Tibial artery (tissue), 4 donors: ENCODE data around the gene IL17REL.

ENCODE experiments used
- DNase-seq, 2 donors: peaks; one replicate each; pipeline ENCODE4 v3.0.0-alpha.2; 2019
- H3K27ac ChIP-seq, 2 donors: fragments of 200-600 bp; sonication (generic) in 1 of 2; 1 replicate in 1 of 2; 2 replicates in 1 of 2; pipeline ENCODE4 v1.5.1; 2018 to 2019; ENCODE audit warnings: mild to moderate bottlenecking in 1 of 2
- H3K27me3 ChIP-seq, 2 donors: fragments of 200-600 bp; sonication (generic) in 1 of 2; one replicate each; pipeline versions ENCODE4 v1.5.1 to v1.6.0; 2016 to 2019
- H3K36me3 ChIP-seq, 3 donors: fragments of 200-600 bp; sonication (generic) in 2 of 3; one replicate each; pipeline ENCODE4 v1.5.1; 2016 to 2019; ENCODE audit warnings: mild to moderate bottlenecking in 2 of 3
- H3K4me1 ChIP-seq, 4 donors: fragments of 200-600 bp; sonication (generic) in 2 of 4; 1 replicate in 3 of 4; 2 replicates in 1 of 4; pipeline ENCODE4 v1.5.1; 2016 to 2019
- H3K4me3 ChIP-seq, 2 donors: fragments of 200-600 bp; sonication (generic) in 1 of 2; 1 replicate in 1 of 2; 2 replicates in 1 of 2; pipeline ENCODE4 v1.5.1; 2018 to 2019; ENCODE audit warnings: mild to moderate bottlenecking in 2 of 2
- H3K9me3 ChIP-seq, 3 donors: fragments of 200-600 bp; sonication (generic) in 1 of 3; one replicate each; pipeline ENCODE4 v1.5.1; 2016 to 2019
- intact Hi-C: fragments of 100-400 bp; cut with DNase I; formaldehyde crosslinking; loops from one replicate; pipeline ENCODE4 v1.15.0; 2023; ENCODE audit warnings: low total_unique reads
- TF ChIP-seq, protein P1 (sequence below), 2 experiments: fragments of 200-600 bp in 1 of 2; fragments of 450-650 bp in 1 of 2; IDR thresholded peaks; one replicate each; pipeline ENCODE4 v1.5.1; 2017 to 2019; ENCODE audit warnings: antibody characterized with exemption in 2 of 2, mild to moderate bottlenecking in 1 of 2, moderate library complexity in 1 of 2

Gene IL17REL

DNA sequence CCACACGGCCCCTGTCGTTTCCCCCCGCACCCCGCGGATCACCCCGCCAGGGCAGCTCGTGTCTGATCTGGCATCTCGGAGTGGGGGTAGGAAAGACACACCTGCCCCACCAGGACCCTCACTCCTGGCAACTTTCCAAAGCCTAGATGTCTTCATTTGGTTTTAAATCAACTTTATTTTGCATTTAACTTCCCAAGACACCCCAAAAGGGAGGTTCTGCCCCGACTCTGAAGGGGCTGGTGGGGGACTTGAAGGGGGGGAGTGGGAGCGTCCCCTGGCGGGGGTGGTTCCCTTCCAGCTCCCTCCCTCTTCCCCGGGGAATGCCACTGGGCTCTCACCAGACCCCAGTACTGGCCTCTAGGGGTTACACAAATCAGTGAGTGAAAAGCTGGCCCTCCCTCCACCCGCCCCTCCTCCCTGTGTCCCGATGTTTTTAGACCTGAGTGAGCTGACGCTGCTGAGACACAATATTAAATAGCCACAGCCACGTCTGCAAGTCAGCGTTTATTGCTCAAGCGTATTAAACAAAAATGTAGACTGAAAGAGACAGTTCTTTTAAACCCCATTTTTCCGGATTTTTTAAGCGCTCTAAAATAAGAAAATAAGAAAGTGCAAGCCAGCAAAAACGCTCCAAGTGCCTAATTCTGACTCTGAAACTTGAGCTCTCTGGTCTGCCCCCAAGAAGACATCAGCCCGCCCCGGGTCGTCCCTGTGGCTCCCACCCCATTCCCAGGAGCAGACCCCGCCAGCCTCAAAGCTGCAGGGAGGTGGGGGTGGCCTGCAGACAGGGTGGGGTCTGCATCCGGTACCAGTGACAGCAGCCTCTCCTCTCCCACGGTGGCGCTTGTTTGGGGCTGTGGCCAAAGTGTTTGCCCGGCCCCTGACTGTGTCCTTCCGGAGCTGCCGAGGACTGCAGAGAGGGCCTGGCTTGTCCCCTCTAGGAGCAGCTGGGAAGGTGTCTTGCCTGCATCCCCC, 46.6 kb upstream of the IL17REL start:
- Histone ChIP-seq H3K9me3 (peaks cover 0 to under 1% (median under 1%) of the 10 kb centered on the region in 3 donors), H3K27ac (no peak overlapping the region), H3K36me3 (no peaks in the 10 kb centered on the region), H3K4me1 (peaks cover 0 to 16% (median 11%) of the 10 kb centered on the region in 4 donors), H3K4me3 (no peak overlapping the region), H3K27me3 (peaks cover 0 to 70% of the 10 kb centered on the region in 2 donors)
- TF ChIP-seq, protein P1, sequence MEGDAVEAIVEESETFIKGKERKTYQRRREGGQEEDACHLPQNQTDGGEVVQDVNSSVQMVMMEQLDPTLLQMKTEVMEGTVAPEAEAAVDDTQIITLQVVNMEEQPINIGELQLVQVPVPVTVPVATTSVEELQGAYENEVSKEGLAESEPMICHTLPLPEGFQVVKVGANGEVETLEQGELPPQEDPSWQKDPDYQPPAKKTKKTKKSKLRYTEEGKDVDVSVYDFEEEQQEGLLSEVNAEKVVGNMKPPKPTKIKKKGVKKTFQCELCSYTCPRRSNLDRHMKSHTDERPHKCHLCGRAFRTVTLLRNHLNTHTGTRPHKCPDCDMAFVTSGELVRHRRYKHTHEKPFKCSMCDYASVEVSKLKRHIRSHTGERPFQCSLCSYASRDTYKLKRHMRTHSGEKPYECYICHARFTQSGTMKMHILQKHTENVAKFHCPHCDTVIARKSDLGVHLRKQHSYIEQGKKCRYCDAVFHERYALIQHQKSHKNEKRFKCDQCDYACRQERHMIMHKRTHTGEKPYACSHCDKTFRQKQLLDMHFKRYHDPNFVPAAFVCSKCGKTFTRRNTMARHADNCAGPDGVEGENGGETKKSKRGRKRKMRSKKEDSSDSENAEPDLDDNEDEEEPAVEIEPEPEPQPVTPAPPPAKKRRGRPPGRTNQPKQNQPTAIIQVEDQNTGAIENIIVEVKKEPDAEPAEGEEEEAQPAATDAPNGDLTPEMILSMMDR (IDR thresholded peaks at IDR 0.05): no peak
- intact Hi-C loops: no loop called here
- no peak for DNase-seq

DNA sequence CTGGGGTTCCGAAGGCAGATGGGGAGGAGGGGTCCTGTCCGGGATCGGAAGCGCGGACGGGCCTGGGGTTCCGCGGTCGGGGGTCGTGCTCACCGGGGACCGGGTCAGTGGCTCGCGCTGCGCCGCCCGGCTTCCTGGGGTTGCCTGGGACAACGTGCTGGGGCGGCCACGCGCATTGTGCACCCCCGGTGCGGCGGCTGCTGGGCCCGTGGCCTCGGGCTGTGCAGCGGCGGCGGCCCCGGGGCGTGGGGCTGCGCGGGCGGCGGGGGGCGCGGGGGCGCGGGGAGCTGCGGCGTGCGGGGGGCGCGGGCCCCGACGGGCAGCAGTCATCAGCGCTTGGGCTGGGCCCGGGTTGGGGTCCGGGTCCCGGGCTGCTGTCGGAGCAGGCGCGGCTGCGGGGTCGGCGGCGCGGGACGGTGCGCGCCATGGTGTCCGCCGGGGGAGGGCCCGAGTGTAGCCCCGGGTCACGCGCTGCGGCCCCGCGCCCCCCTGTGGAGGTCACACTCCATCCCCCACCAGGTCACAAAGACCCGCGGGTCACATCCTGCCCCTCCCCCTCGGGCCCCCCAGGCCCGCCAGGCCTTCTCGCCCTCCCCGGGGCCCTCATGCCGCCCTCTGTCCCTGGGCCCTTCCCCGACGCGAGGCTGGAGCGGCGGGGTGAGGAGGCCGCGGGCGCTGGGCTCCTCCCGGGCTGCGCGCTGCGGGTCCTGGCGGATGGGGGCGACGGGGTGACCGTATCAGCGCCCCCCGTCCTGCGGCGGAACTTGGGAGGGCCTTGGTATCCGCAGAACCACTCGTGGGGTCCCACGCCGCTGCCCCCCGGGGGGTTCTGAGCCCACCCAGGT, 45.7 kb upstream of the IL17REL start, which contains the start of gene TTLL8:
Gene TTLL8, minus strand, starts transcription at position 238 of the 845 bp plus-strand sequence.
- peaks cover 1 to 10% (median 8%) of the 10 kb centered on the region in 3 donors for H3K9me3 ChIP-seq
- TF ChIP-seq, protein P1 (IDR thresholded peaks at IDR 0.05): no peak
- peaks cover 0 to 16% (median 11%) of the 10 kb centered on the region in 4 donors for H3K4me1 ChIP-seq
- intact Hi-C loops: no loop called here
- H3K27me3 ChIP-seq: peaks cover 0 to 60% of the 10 kb centered on the region in 2 donors
- no peak within 1 kb of the TSS for H3K27ac ChIP-seq
- no peak within 1 kb of the TSS for H3K4me3 ChIP-seq
- no peak for DNase-seq
- H3K36me3 ChIP-seq: no peaks in the 10 kb centered on the region

DNA sequence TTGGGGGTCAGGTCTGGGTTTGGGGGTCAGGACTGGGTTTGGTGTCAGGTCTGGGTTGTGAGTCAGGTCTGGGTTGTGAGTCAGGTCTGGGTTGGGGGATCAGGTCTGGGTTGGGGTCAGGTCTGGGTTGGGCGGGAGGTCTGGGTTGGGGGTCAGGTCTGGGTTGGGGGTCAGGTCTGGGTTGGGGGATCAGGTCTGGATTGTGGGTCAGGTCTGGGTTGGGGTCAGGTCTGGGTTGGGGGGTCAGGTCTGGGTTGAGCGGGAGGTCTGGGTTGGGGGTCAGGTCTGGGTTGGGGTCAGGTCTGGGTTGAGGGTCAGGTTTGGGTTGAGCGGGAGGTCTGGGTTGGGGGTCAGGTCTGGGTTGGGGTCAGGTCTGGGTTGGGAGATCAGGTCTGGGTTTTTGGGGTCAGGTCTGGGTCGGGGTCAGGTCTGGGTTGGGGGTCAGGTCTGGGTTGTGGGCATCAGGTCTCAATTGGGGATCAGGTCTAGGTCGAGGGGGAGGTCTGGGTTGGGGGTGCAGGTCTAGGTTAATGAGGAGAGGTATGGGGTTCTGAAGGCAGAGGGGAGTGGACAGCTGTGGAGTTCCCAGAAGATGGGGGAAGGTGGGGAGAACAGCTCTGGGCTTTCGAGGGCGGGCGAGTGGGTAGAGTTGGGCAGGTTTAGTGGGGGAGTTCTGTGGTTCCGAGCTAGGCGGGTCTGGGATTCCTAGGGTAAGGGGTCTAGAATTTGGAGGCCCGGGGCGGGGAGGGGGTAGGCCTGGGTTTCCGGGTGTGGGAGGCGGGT, 44.9 kb upstream of the IL17REL start:
- H3K4me1 ChIP-seq: peaks cover 0 to 16% (median 11%) of the 10 kb centered on the region in 4 donors
- peaks cover 3 to 16% (median 8%) of the 10 kb centered on the region in 3 donors for H3K9me3 ChIP-seq
- intact Hi-C loops: no loop called here

DNA sequence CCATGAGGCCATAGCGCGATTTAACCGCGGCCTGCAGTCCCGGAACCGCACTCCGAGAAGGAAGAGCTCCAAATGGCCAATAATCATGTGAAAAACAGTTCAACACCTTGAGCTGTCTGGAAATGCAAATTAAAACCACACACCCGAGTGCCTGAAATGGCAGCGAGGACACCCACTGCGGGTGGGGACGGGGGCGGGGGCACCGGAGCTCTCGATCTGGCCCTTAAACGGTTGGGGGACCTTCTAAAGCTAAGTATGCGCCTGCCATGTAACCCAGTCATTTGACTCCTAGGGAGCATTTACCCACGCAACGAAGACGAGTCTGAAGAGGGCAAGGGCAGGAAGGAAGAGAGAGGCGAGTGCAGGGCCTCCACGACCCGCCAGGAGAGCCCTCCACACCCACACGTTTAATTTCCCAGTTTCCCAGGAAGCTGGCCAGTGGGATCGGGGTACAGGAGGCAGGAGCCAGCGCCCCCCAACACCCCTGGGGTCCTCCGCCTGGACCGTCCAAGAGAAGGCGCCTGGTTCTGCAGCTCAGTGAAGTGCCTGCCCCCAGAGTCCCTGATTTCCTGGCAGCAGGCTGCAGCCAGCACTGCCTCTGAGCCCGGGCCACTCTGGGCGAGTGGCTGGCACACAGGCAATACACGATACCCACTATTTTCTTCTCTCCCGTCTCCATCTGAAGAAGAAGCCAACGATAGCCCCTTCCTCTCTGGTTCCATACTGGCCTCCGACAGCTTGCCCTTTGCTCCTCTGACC, 43.8 kb upstream of the IL17REL start:
- H3K27ac ChIP-seq: no peak overlapping the region
- H3K4me3 ChIP-seq: no peak overlapping the region
- H3K27me3 ChIP-seq: peaks cover 0 to 44% of the 10 kb centered on the region in 2 donors
- intact Hi-C loops: no loop called here
- H3K9me3 ChIP-seq: peaks cover 3 to 16% (median 8%) of the 10 kb centered on the region in 3 donors
- TF ChIP-seq, protein P1 (IDR thresholded peaks at IDR 0.05): no peak
- H3K4me1 ChIP-seq: peaks cover 0 to 16% (median 11%) of the 10 kb centered on the region in 4 donors
- no peak for DNase-seq
- H3K36me3 ChIP-seq: no peaks in the 10 kb centered on the region

More for the DNA sequence above, 44.9 kb upstream of the IL17REL start:
- TF ChIP-seq, protein P1 (IDR thresholded peaks at IDR 0.05): no peak
- H3K36me3 ChIP-seq: no peaks in the 10 kb centered on the region
- no peak for DNase-seq
- no peak overlapping the region for H3K4me3 ChIP-seq
- H3K27ac ChIP-seq: no peak overlapping the region
- H3K27me3 ChIP-seq: peaks cover 0 to 55% of the 10 kb centered on the region in 2 donors
